ENCODE data around the gene LACC1. TPM values are rescaled to one million over a fixed set of nuclear protein-coding genes. Genes with fewer than 3 reads are reported as not detected.
A peak's percentile ranks its signal among the peaks of the same experiment; 100 is the strongest.

The LACC1 gene
- total RNA-seq, 1 donor from 2014 or later = 2.3 TPM

DNA sequence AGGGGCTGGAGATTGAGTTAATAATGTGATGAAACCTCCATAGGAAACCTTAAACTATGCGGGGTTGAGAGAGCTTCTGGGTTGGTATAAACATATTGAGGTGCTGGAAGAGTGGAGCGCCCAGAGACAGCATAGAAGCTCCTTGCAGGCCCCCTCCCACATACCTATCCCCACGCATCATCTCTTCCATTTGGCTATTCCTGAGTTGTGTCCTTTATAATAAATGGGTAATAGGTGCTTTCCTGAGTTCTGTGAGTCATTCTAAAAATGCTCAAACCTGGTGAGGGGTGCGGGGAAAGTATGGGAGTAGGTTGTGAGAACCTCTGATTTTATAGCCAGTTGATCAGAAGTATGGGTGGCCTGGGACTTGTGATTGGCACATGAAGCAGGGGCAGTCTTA, 14.8 kb upstream of the LACC1 start:
- no peak overlapping the region for H3K27ac ChIP-seq (replicated peaks)
- H3K9me3 ChIP-seq (replicated peaks) = no peaks in the 10 kb centered on the region
- H3K4me1 ChIP-seq = no peaks in the 10 kb centered on the region
- TF ChIP-seq, protein P1, sequence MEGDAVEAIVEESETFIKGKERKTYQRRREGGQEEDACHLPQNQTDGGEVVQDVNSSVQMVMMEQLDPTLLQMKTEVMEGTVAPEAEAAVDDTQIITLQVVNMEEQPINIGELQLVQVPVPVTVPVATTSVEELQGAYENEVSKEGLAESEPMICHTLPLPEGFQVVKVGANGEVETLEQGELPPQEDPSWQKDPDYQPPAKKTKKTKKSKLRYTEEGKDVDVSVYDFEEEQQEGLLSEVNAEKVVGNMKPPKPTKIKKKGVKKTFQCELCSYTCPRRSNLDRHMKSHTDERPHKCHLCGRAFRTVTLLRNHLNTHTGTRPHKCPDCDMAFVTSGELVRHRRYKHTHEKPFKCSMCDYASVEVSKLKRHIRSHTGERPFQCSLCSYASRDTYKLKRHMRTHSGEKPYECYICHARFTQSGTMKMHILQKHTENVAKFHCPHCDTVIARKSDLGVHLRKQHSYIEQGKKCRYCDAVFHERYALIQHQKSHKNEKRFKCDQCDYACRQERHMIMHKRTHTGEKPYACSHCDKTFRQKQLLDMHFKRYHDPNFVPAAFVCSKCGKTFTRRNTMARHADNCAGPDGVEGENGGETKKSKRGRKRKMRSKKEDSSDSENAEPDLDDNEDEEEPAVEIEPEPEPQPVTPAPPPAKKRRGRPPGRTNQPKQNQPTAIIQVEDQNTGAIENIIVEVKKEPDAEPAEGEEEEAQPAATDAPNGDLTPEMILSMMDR (IDR thresholded peaks at IDR 0.05; ENCODE audit: borderline replicate concordance) = no peak
- H3K4me3 ChIP-seq = no peak overlapping the region
- intact Hi-C loops (cut with micrococcal nuclease) = no loop called here
- no peak for DNase-seq
- no peaks in the 10 kb centered on the region for H3K27me3 ChIP-seq (ENCODE audit: low read depth)
- H3K36me3 ChIP-seq = no peaks in the 10 kb centered on the region

DNA sequence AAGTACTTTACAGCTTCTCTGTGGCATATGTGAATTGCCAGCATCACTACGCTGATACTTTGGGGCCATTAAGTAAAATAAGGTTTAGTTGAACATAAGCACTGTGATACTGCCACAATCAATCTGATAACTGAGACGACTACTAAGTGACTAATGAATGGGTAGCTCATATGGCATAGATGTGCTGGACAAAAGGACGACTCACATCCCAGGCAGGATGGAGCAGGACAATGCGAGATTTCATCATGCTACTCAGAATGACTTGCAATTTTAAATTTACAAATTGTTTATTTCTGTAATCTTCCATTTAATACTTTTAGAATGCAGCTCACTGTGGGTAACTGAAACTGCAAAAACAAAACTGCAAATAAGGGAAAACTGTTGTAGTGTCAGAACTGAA, 13.8 kb upstream of the LACC1 start:
- H3K9me3 ChIP-seq (replicated peaks) = no peaks in the 10 kb centered on the region
- H3K27ac ChIP-seq (replicated peaks) = no peak overlapping the region
- H3K4me3 ChIP-seq = no peak overlapping the region
- intact Hi-C loops (cut with micrococcal nuclease) = no loop called here
- TF ChIP-seq, protein P1 (IDR thresholded peaks at IDR 0.05; ENCODE audit: borderline replicate concordance) = no peak
- no peaks in the 10 kb centered on the region for H3K36me3 ChIP-seq
- DNase-seq = no peak
- no peaks in the 10 kb centered on the region for H3K27me3 ChIP-seq (ENCODE audit: low read depth)
- H3K4me1 ChIP-seq = no peaks in the 10 kb centered on the region

DNA sequence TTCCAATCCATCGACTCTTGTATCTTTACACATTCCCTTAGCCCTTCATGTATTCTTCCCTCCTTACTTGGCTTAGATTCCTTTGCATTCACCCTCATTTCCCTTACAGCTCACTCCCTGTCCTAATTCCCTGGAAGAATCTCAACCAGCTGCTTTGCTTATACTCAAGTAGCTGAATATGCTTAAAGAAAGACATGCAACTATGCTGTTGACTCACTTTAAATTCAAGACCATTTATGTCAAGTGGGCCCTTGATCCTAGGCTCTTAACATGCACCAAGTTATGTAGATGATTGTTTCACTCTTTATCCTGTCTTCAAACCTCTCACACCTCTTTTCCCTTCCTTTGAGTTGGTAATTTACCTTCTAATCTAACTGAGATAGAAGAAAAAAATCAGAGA, 7.5 kb upstream of the LACC1 start:
- Histone ChIP-seq H3K4me3 (no peak overlapping the region), H3K9me3 (replicated peaks) (no peaks in the 10 kb centered on the region), H3K27ac (replicated peaks) (no peak overlapping the region), H3K4me1 (no peaks in the 10 kb centered on the region), H3K27me3 (ENCODE audit: low read depth) (no peaks in the 10 kb centered on the region), H3K36me3 (no peaks in the 10 kb centered on the region)
- intact Hi-C loops (cut with micrococcal nuclease) = no loop called here
- TF ChIP-seq, protein P1 (IDR thresholded peaks at IDR 0.05; ENCODE audit: borderline replicate concordance) = no peak
- DNase-seq = no peak

DNA sequence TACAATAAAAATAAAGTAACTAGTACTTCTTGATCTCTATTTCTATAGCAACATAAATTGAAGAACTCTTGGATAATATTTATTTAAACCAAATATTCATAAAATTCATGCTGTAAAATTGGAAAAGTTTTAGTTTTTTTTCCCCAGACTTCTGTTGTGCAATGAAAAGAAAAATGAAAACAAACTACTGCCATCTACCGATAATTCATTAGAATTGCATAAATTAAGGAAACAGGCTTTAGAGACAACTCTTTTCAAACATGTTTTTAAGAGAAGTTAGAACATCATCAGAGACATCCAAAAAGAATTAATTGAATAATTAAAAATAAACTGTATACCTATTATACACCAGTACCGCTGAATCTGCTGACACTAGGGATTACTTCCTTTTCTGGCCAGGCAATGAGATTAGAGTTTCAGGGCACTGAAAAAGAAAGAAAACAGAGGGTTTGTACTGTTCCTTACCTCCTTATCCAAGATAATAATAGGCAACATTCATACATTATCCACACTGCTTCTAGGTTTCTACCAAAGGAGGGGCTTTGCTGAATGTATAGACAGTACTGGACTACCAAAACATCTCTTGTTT, 5.1 kb upstream of the LACC1 start:
- Histone ChIP-seq H3K4me1 (peaks cover 15% of the 10 kb centered on the region), H3K27me3 (ENCODE audit: low read depth) (no peaks in the 10 kb centered on the region), H3K27ac (replicated peaks) (no peak overlapping the region), H3K9me3 (replicated peaks) (no peaks in the 10 kb centered on the region), H3K4me3 (no peak overlapping the region), H3K36me3 (no peaks in the 10 kb centered on the region)
- intact Hi-C loops (cut with micrococcal nuclease) = no loop called here
- DNase-seq = no peak
- TF ChIP-seq, protein P1 (IDR thresholded peaks at IDR 0.05; ENCODE audit: borderline replicate concordance) = peak; percentile 75

DNA sequence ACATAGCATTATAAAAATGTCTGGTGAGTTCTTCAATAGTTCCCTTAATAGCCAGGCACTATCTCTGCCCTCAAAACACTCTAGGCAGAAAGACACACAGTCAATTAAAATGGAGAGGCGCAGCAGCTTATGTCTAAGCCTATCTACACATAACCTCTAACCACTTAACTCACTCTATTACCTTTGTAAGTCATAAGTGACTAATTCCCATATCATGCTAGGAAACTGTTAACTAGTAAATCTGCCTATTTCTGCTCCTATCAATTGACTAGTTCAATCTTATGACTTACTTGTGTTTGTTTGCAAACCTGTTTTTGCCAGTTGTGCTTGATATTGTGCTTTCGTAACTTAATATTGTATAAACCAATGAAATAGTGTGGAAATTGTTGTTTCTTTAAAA, 3.3 kb upstream of the LACC1 start:
- Histone ChIP-seq H3K36me3 (no peaks in the 10 kb centered on the region), H3K9me3 (replicated peaks) (no peaks in the 10 kb centered on the region), H3K4me3 (no peak overlapping the region), H3K27me3 (ENCODE audit: low read depth) (no peaks in the 10 kb centered on the region), H3K4me1 (peaks cover 24% of the 10 kb centered on the region), H3K27ac (replicated peaks) (no peak overlapping the region)
- intact Hi-C loops (cut with micrococcal nuclease) = no loop called here
- DNase-seq = no peak
- TF ChIP-seq, protein P1 (IDR thresholded peaks at IDR 0.05; ENCODE audit: borderline replicate concordance) = no peak
